CD8-positive, alpha-beta memory T cell (primary cell): Measurements from ENCODE around the gene BCL10. TPM values are rescaled to one million over a fixed set of nuclear protein-coding genes. Genes with fewer than 3 reads are reported as not detected.

Experiments
- CTCF ChIA-PET: fragments of 350-600 bp; sonication (Branson Sonifier 250); formaldehyde crosslinking; loops from one replicate; lab custom pipeline; 2021; ENCODE audit warnings: antibody characterized with exemption; lab: Charles Lee
- POLR2A ChIA-PET: fragments of 350-600 bp; sonication (Branson Sonifier 250); formaldehyde crosslinking; loops from one replicate; lab custom pipeline; 2021; ENCODE audit warnings: antibody characterized with exemption; lab: Charles Lee
- DNase-seq, 5 donors: peaks; one replicate each; pipeline versions ENCODE4 v3.0.0 to v3.0.0-alpha.2; 2020 to 2022; ENCODE audit warnings: mixed read lengths in 1 of 5
- H3K27ac ChIP-seq: one replicate; pipeline ENCODE4 v1.7.0; 2013; ENCODE audit warnings: low read depth, mild to moderate bottlenecking, low read length, moderate library complexity
- H3K27me3 ChIP-seq: 2 replicates; pipeline ENCODE4 v1.7.0; 2013; ENCODE audit warnings: low read length, mild to moderate bottlenecking; ENCODE audit not compliant: insufficient read depth, poor library complexity, severe bottlenecking
- H3K36me3 ChIP-seq: 2 replicates; pipeline ENCODE4 v1.7.0; 2013; ENCODE audit warnings: mild to moderate bottlenecking, low read length, moderate library complexity; ENCODE audit not compliant: insufficient read depth
- H3K4me1 ChIP-seq: 2 replicates; pipeline ENCODE4 v1.7.0; 2013; ENCODE audit warnings: mild to moderate bottlenecking, low read length, moderate library complexity; ENCODE audit not compliant: insufficient read depth
- H3K4me3 ChIP-seq: 2 replicates; pipeline ENCODE4 v1.7.0; 2013; ENCODE audit warnings: mild to moderate bottlenecking, low read length
- H3K9me3 ChIP-seq: 2 replicates; pipeline ENCODE4 v1.7.0; 2013; ENCODE audit warnings: mild to moderate bottlenecking, low read length
- H3K27ac Mint-ChIP-seq, 8 donors: one replicate each; pipeline ENCODE4 v1.8.0; 2020 to 2021; ENCODE audit warnings: mixed read lengths in 8 of 8, mild to moderate bottlenecking in 6 of 8, inconsistent platforms in 3 of 8, moderate library complexity in 3 of 8
- H3K27me3 Mint-ChIP-seq, 2 donors: one replicate each; pipeline ENCODE4 v1.8.0; 2020 to 2021; ENCODE audit warnings: mixed read lengths in 2 of 2, mild to moderate bottlenecking in 1 of 2, moderate library complexity in 1 of 2
- H3K36me3 Mint-ChIP-seq, 3 donors: one replicate each; pipeline ENCODE4 v1.8.0; 2020 to 2021; ENCODE audit warnings: mixed read lengths in 3 of 3, inconsistent platforms in 1 of 3, mild to moderate bottlenecking in 1 of 3
- H3K4me1 Mint-ChIP-seq, 3 donors: one replicate each; pipeline ENCODE4 v1.8.0; 2020 to 2021; ENCODE audit warnings: mixed read lengths in 3 of 3, inconsistent platforms in 1 of 3, mild to moderate bottlenecking in 1 of 3
- H3K4me3 Mint-ChIP-seq, 7 donors: one replicate each; pipeline ENCODE4 v1.8.0; 2020 to 2021; ENCODE audit warnings: mixed read lengths in 7 of 7, mild to moderate bottlenecking in 6 of 7, moderate library complexity in 4 of 7, inconsistent platforms in 2 of 7
- H3K9me3 Mint-ChIP-seq, 5 donors: one replicate each; pipeline ENCODE4 v1.8.0; 2020 to 2022; ENCODE audit warnings: mixed read lengths in 5 of 5, mild to moderate bottlenecking in 3 of 5, moderate library complexity in 2 of 5, inconsistent platforms in 1 of 5
- polyA plus RNA-seq: library from polyadenylated mRNA; unstranded; fragments of 300-500 nt; fragmentation: Illumina TruSeq; gene quantifications from one replicate; pipeline ENCODE4 v1.2.3, GENCODE V29; 2021
- total RNA-seq, 2 experiments: library from RNA; stranded (reverse); gene quantifications; one replicate each; pipeline ENCODE4 v1.2.3, GENCODE V29; 2021

The BCL10 gene
- total and polyA plus RNA-seq, 3 experiments from 2014 or later = 21.6 to 27.1 (median 21.9) TPM

DNA sequence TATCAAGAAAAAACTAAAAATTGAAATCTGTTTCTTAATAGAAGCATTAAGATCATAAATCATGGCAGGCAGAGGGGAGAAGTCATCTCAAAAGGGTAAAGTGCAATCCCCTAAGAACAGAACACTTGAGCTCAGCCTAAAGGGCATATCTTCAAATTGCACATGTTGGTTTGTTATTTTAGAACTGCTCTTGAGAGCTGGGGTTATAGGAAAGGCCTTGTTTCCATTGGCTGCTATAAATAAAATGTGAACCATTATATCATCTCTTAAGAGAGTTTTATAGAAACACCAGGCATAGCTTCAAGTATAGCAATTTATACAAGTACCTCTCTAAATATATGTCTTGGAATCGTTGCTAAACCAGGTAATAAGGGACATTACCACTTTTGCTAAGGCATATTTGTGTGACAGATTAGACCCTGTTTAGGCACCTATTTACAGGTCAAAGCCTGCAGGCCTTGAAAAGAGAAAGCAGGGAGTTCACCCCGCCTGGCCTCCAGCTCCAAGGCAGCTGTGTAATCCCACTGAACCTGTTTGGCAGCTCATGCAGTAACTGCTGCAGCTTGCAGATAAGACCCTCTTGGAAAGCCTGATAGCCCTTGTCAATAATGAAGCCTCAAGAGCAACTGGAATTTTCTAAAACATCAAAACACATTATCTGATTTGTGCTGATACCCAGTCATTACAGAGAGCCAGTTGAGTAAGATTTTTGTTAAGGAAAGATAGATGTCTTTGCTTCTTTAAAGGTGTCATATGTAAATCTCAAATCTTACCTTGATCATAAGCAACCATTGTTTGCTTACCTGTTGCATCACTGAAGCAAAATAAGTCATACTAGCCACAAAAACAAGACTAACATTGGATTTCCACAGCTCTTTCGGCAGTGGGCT, 51.5 kb downstream of the BCL10 start:
- Histone ChIP-seq H3K27ac (peak overlapping the region; percentile 49), H3K4me1 (no peaks in the 10 kb centered on the region), H3K27me3 (no peaks in the 10 kb centered on the region), H3K4me3 (no peak overlapping the region), H3K9me3 (no peaks in the 10 kb centered on the region), H3K36me3 (no peaks in the 10 kb centered on the region)
- no peaks in the 10 kb centered on the region for H3K36me3 Mint-ChIP-seq
- ChIA-PET POLR2A (no interaction called here), CTCF (no interaction called here)
- H3K4me1 Mint-ChIP-seq = no peaks in the 10 kb centered on the region
- no peaks in the 10 kb centered on the region for H3K9me3 Mint-ChIP-seq
- H3K27ac Mint-ChIP-seq = no peak overlapping the region
- no peak for DNase-seq
- peaks cover 4 to 12% of the 10 kb centered on the region in 2 donors for H3K27me3 Mint-ChIP-seq
- no peak overlapping the region for H3K4me3 Mint-ChIP-seq

DNA sequence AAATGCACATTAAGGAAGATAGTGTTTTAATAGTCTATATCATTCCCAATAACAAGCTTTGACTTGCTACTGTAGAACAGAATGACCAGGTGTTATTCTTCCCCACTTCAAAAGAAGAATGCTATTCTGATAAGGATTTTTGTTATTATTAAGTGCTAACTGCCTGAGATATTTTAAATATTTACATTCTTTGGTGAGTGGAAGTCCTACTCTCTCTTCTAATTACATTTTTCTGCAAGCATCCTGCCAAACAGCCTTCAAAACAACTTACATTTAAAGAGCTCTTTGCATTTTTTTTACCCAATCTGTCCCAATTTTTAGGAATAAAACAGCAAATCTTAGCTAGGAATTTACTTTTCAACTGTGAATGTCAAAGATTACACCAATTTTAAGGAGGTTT, 52.1 kb downstream of the BCL10 start:
- no peaks in the 10 kb centered on the region for H3K27me3 ChIP-seq
- Mint-ChIP-seq H3K4me1 (no peaks in the 10 kb centered on the region), H3K4me3 (no peak overlapping the region), H3K9me3 (no peaks in the 10 kb centered on the region), H3K27me3 (peaks cover 10 to 13% of the 10 kb centered on the region in 2 donors), H3K36me3 (no peaks in the 10 kb centered on the region), H3K27ac (peak overlapping the region in 1 of 8 donors; percentile 35)
- no peaks in the 10 kb centered on the region for H3K4me1 ChIP-seq
- H3K36me3 ChIP-seq = no peaks in the 10 kb centered on the region
- H3K27ac ChIP-seq = peak overlapping the region; percentile 49
- H3K4me3 ChIP-seq = no peak overlapping the region
- ChIA-PET CTCF (no interaction called here), POLR2A (no interaction called here)
- H3K9me3 ChIP-seq = no peaks in the 10 kb centered on the region
- no peak for DNase-seq

DNA sequence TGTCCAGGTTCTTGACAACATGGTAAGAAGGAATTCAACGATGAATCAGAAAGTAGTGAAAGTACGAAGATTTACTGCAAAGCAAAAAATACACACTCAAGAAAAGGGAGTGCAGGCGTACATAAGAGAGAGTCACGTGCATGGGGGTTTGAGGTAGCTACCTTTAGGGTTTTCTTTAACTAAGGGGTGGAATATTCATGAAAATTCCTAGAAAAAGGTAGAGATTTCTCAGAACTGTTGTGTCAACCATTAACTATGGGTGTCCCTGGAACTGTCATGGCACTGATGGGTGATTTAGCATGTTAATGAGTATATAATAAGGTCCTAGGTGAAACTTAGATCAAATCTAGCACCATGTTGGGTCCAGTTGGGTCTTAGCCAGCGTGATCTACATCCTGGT, 53.1 kb downstream of the BCL10 start:
- no peaks in the 10 kb centered on the region for H3K9me3 ChIP-seq
- Mint-ChIP-seq H3K4me1 (no peaks in the 10 kb centered on the region), H3K9me3 (no peaks in the 10 kb centered on the region), H3K27me3 (peaks cover 14 to 16% of the 10 kb centered on the region in 2 donors), H3K27ac (no peak overlapping the region), H3K36me3 (no peaks in the 10 kb centered on the region), H3K4me3 (no peak overlapping the region)
- H3K27ac ChIP-seq = no peak overlapping the region
- no peaks in the 10 kb centered on the region for H3K4me1 ChIP-seq
- CTCF ChIA-PET = interaction anchor here (1.1 kb wide), 1 partner anchor 13 kb away, joined by 3 read pairs; no protein-coding TSS in a partner anchor
- no peaks in the 10 kb centered on the region for H3K27me3 ChIP-seq
- POLR2A ChIA-PET = no interaction called here
- no peak for DNase-seq
- no peak overlapping the region for H3K4me3 ChIP-seq
- no peaks in the 10 kb centered on the region for H3K36me3 ChIP-seq

DNA sequence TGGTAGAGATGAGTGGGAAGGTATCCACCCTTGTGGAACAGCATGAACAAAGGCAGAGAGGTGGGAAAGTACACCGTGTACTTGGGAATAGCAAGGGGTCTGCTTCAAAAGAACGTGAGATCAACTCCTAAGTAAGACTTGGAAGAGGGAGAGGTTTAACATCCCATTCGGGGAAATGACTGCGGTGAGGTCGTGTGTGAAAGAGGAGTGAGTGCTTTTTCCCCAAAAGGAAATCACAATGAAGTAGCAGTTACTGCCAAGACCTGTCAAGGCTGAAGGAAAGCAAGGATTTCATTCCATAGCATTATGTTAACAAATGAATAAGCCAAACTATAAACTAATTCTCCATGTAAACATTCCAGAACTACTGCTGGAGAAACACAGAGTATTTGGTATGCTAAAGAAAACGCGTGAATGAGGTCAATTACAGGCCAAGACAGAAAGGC, 55.7 kb downstream of the BCL10 start:
- H3K9me3 ChIP-seq = no peaks in the 10 kb centered on the region
- no peaks in the 10 kb centered on the region for H3K36me3 Mint-ChIP-seq
- H3K36me3 ChIP-seq = no peaks in the 10 kb centered on the region
- no peak overlapping the region for H3K27ac ChIP-seq
- H3K4me1 ChIP-seq = no peaks in the 10 kb centered on the region
- ChIA-PET POLR2A (no interaction called here), CTCF (no interaction called here)
- H3K9me3 Mint-ChIP-seq = peaks cover 0 to 2% (median 0%) of the 10 kb centered on the region in 5 donors
- no peaks in the 10 kb centered on the region for H3K27me3 ChIP-seq
- no peak overlapping the region for H3K4me3 Mint-ChIP-seq
- peaks cover 26 to 32% of the 10 kb centered on the region in 2 donors for H3K27me3 Mint-ChIP-seq
- H3K4me3 ChIP-seq = no peak overlapping the region
- no peak overlapping the region for H3K27ac Mint-ChIP-seq
- no peak for DNase-seq
- H3K4me1 Mint-ChIP-seq = no peaks in the 10 kb centered on the region

DNA sequence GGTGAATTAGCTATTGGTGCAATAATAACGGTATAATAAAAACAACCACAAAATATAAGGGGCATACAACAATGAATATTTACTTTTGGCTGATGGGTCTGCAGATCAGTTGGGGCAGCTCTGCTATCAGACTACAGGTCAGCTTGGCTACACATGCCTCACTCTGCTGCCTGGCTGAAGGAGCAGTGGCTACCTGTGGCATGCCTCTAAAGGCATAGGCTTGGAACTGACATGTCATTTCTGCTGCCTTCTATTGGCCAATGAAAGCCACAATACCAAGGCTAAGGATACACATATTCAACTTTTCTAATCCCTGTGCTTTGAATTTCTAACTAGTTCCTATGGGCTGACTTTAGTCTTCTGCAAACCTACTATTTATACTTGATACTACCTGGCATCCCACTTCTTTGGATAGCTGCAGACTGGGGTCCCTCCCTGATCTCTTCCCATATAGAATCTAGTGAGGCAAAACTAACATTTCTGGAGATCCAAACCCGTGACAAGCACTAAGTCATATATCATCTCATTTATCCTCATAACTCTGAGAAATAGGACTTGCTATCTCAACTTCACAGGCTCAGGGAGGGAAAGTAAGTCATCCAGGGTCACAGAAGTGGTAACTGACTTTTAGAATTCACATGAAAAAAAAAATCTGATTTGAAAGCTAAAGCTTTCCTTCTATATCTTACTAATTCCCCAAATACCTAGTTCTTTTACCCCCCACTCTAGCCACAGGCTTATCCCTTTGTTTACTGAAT, 56.4 kb downstream of the BCL10 start:
- H3K9me3 Mint-ChIP-seq = peaks cover 0 to 2% (median 0%) of the 10 kb centered on the region in 5 donors
- no peaks in the 10 kb centered on the region for H3K9me3 ChIP-seq
- no peak for DNase-seq
- POLR2A ChIA-PET = no interaction called here
- no peaks in the 10 kb centered on the region for H3K36me3 ChIP-seq
- no peaks in the 10 kb centered on the region for H3K4me1 ChIP-seq
- no peak overlapping the region for H3K27ac ChIP-seq
- no peak overlapping the region for H3K4me3 Mint-ChIP-seq
- no peak overlapping the region for H3K4me3 ChIP-seq
- no peaks in the 10 kb centered on the region for H3K4me1 Mint-ChIP-seq
- CTCF ChIA-PET = no interaction called here
- H3K36me3 Mint-ChIP-seq = no peaks in the 10 kb centered on the region
- H3K27me3 Mint-ChIP-seq = peaks cover 26 to 36% of the 10 kb centered on the region in 2 donors
- no peak overlapping the region for H3K27ac Mint-ChIP-seq
- H3K27me3 ChIP-seq = no peaks in the 10 kb centered on the region

DNA sequence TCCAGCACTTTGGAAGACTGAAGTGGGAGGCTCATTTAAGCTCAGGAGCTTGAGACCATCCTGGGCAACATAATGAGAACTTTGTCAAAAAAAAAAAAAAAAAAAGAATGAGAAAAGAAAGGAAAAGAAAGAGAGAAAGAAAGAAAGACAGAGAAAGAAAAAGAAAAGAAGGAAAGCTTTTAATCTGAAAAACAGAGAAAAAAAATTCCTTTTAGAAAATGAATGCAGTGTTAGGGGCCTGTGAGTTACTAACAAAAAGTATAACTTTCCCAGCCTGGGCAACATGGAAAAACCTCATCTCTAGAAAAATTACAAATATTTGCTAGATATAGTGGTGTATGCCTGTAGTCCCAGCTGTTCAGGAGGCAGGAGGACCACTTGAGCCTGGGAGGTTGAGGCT, 59.7 kb downstream of the BCL10 start:
- Histone ChIP-seq H3K36me3 (no peaks in the 10 kb centered on the region), H3K4me1 (no peaks in the 10 kb centered on the region), H3K27me3 (no peaks in the 10 kb centered on the region), H3K27ac (no peak overlapping the region), H3K4me3 (no peak overlapping the region), H3K9me3 (no peaks in the 10 kb centered on the region)
- Mint-ChIP-seq H3K4me1 (no peaks in the 10 kb centered on the region), H3K9me3 (peaks cover 0 to 2% (median 0%) of the 10 kb centered on the region in 5 donors), H3K4me3 (no peak overlapping the region), H3K27me3 (peaks cover 22 to 55% of the 10 kb centered on the region in 2 donors), H3K36me3 (no peaks in the 10 kb centered on the region), H3K27ac (no peak overlapping the region)
- DNase-seq = no peak
- POLR2A ChIA-PET = no interaction called here
- CTCF ChIA-PET = no interaction called here

Other genes with a start within 250 kb of the BCL10 start
- gene MCOLN3, start 228.1 kb downstream of the BCL10 start, total RNA-seq = under 1 TPM; 0.47 to 0.50 TPM
- 0.29 TPM for gene MCOLN3, start 228.1 kb downstream of the BCL10 start, polyA plus RNA-seq
- 1 to 10 TPM; 2.8 to 3.3 TPM for gene SYDE2, start 75.6 kb downstream of the BCL10 start, total RNA-seq
- 1.7 TPM for gene SYDE2, start 75.6 kb downstream of the BCL10 start, polyA plus RNA-seq
- gene C1orf52, start 17.0 kb downstream of the BCL10 start, total RNA-seq = 10 to 100 TPM; 27.7 to 29.3 TPM
- 22.1 TPM for gene C1orf52, start 17.0 kb downstream of the BCL10 start, polyA plus RNA-seq
- gene DDAH1, start 188.5 kb upstream of the BCL10 start, total RNA-seq = not detected
- not detected for gene DDAH1, start 188.5 kb upstream of the BCL10 start, polyA plus RNA-seq